Measurements from ENCODE around the gene RAPGEF1. TPM values are rescaled to one million over a fixed set of nuclear protein-coding genes. Genes with fewer than 3 reads are reported as not detected.
A peak's percentile ranks its signal among the peaks of the same experiment; 100 is the strongest.

The RAPGEF1 gene
- total and polyA plus RNA-seq, 7 experiments from 2014 or later = 1.2 to 181 (median 84.8) TPM

DNA sequence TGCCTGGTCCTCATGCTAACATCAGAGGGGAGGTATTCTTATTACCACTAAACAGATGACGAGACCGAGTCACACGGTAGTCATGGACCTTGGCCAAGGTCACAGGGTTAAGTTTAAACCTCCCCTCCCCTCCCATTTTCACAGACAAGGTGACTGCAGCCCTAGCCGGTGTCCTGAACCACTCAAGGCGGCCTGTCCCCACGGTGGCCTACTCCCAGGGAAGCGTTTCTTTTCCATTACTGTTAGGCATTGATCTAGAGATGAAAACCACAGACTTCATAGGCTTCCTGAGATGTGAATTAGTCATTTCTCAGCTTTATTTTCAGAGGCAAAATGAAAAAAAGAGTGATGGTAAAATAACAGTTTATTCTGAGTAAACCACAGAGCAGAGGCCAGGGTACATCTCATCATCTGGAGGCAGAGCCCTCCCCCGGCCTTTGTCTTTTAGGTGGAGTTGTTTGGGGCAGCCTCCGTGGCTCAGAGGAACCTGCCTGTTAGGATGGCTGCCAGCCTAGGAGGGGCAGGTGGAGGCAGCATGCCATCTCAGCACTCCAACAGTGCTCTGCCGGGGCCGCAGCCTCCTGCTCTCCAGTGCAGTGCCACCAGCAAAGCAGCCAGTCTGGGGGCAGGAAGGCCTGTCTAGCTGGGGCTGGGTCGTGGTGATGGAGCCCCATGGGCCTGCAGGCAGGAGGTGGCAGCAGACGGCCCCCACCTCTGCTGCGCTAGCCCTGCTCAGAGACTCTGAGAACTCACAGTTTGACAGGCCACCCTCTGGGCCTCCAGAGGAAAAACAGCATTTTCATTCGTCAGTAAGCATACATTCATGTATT, 71.2 kb downstream of the RAPGEF1 start:
- Mint-ChIP-seq H3K27ac (peak overlapping the region; percentile 86 to 98 (median 94)), H3K4me1 (peaks cover 51 to 93% (median 83%) of the 10 kb centered on the region in 7 donors), H3K36me3 (peaks cover 0 to 22% (median 0%) of the 10 kb centered on the region in 5 donors), H3K27me3 (no peaks in the 10 kb centered on the region), H3K4me3 (peak overlapping the region; percentile 66 to 87 (median 78)), H3K9me3 (no peaks in the 10 kb centered on the region)
- intact Hi-C loops (cut with micrococcal nuclease) = loop anchor here (1.0 to 10.0 kb wide), 11 partner anchors 10 to 274 kb away; partner anchors contain the start of gene PRRC2B (in 1 of the 2)
- H3K27ac ChIP-seq (ENCODE audit: low read depth, low read length) = peak overlapping the region; percentile 68
- ChIA-PET CTCF (interaction anchor here (0.5 to 1.5 kb wide), 3 partner anchors 8 to 65 kb away, joined by 3 read pairs; no protein-coding TSS in a partner anchor), POLR2A (interaction anchor here (0.6 to 1.9 kb wide), 5 partner anchors 9 to 77 kb away, joined by 3 to 6 read pairs (median 3); no protein-coding TSS in a partner anchor)
- peaks cover 59 to 77% of the 10 kb centered on the region in 2 donors for H3K4me1 ChIP-seq (ENCODE audit: control insufficient read depth in 2 of 2, insufficient read depth in 2 of 2, low read length in 2 of 2)
- DNase-seq (peak; percentile 24 to 72 (median 49)), ATAC-seq (peak; percentile 81)
- H3K27me3 ChIP-seq (ENCODE audit: control insufficient read depth in 2 of 2, insufficient read depth in 2 of 2, low read length in 2 of 2) = no peaks in the 10 kb centered on the region
- H3K36me3 ChIP-seq (ENCODE audit: control insufficient read depth in 2 of 3, insufficient read depth in 3 of 3, low read length in 3 of 3) = no peaks in the 10 kb centered on the region
- no peaks in the 10 kb centered on the region for H3K9me3 ChIP-seq (ENCODE audit: control insufficient read depth in 2 of 3, low read length in 3 of 3)
- H3K4me3 ChIP-seq (ENCODE audit: low read length) = peak overlapping the region; percentile 1

DNA sequence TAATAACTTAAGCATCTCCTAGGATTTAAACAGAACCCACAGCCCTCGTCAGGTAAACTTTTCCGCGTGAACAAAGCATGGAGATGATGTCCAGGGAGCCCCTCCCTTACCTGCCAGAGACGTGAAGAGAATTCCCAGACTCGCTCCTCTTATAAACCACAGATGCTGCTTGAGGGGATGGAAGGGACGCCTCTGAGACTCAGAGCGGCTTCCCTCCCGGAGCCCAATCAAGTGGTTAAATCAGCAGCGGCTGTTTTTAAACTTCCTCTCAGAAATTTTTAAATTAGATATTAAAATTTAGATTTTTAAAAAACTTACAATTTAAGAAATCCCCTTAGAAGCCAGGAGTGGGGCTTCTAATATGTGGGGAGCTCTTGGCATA, 71.8 kb downstream of the RAPGEF1 start:
- peaks cover 53 to 98% (median 86%) of the 10 kb centered on the region in 7 donors for H3K4me1 Mint-ChIP-seq
- Histone ChIP-seq H3K4me3 (ENCODE audit: low read length) (peak overlapping the region; percentile 40), H3K27ac (ENCODE audit: low read depth, low read length) (peak overlapping the region; percentile 68), H3K27me3 (ENCODE audit: control insufficient read depth in 2 of 2, insufficient read depth in 2 of 2, low read length in 2 of 2) (no peaks in the 10 kb centered on the region), H3K9me3 (ENCODE audit: control insufficient read depth in 2 of 3, low read length in 3 of 3) (no peaks in the 10 kb centered on the region), H3K4me1 (ENCODE audit: control insufficient read depth in 2 of 2, insufficient read depth in 2 of 2, low read length in 2 of 2) (peaks cover 59 to 77% of the 10 kb centered on the region in 2 donors), H3K36me3 (ENCODE audit: control insufficient read depth in 2 of 3, insufficient read depth in 3 of 3, low read length in 3 of 3) (no peaks in the 10 kb centered on the region)
- H3K9me3 Mint-ChIP-seq = no peaks in the 10 kb centered on the region
- ChIA-PET POLR2A (interaction anchor here (0.9 to 1.9 kb wide), 5 partner anchors 9 to 77 kb away, joined by 3 to 6 read pairs (median 3); partner anchors contain the start of gene RAPGEF1), CTCF (interaction anchor here (1.0 to 1.5 kb wide), 2 partner anchors 8 to 18 kb away, joined by 3 read pairs; no protein-coding TSS in a partner anchor)
- no peak for DNase-seq
- peak overlapping the region; percentile 86 to 98 (median 94) for H3K27ac Mint-ChIP-seq
- H3K4me3 Mint-ChIP-seq = peak overlapping the region; percentile 10 to 82 (median 76)
- ATAC-seq = peak; percentile 1
- intact Hi-C loops (cut with micrococcal nuclease) = loop anchor here (1.0 to 10.0 kb wide), 11 partner anchors 10 to 273 kb away; partner anchors contain the start of gene PRRC2B (in 1 of the 2)
- H3K36me3 Mint-ChIP-seq = peaks cover 0 to 24% (median 0%) of the 10 kb centered on the region in 5 donors
- no peaks in the 10 kb centered on the region for H3K27me3 Mint-ChIP-seq

DNA sequence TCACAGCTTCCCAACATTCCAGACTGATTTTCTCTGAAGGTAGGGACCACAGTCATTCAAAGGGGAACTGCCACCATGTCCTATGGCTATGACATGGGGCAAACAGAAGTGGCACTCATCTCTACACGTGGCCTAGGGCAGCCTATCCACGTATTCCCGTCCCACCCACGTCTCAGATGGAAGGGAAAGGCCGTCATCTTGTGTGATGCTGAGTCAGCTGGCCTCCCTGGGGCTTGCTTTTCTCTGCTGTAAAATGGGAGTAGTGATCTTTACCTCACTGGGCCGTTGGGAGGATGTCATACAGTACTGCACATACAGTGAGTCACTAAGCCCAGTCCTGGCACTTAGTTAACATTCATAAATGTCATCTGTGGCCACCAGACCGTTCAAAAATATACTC, 72.3 kb downstream of the RAPGEF1 start:
- H3K27me3 ChIP-seq (ENCODE audit: control insufficient read depth in 2 of 2, insufficient read depth in 2 of 2, low read length in 2 of 2) = no peaks in the 10 kb centered on the region
- ATAC-seq (peak; percentile 31), DNase-seq (peak in 2 of 9 donors; percentile 16 to 71)
- Mint-ChIP-seq H3K4me1 (peaks cover 55 to 98% (median 86%) of the 10 kb centered on the region in 7 donors), H3K27me3 (no peaks in the 10 kb centered on the region), H3K36me3 (peaks cover 0 to 25% (median 0%) of the 10 kb centered on the region in 5 donors), H3K4me3 (peak overlapping the region; percentile 10 to 81 (median 74)), H3K9me3 (no peaks in the 10 kb centered on the region), H3K27ac (peak overlapping the region; percentile 63 to 98 (median 89))
- ChIA-PET CTCF (interaction anchor here (1.0 to 2.0 kb wide), 3 partner anchors 9 to 32 kb away, joined by 3 to 4 read pairs (median 3); no protein-coding TSS in a partner anchor), POLR2A (interaction anchor here (1.0 to 1.9 kb wide), 5 partner anchors 10 to 76 kb away, joined by 3 to 6 read pairs (median 3); partner anchors contain the start of gene RAPGEF1)
- H3K27ac ChIP-seq (ENCODE audit: low read depth, low read length) = peak overlapping the region; percentile 68
- no peaks in the 10 kb centered on the region for H3K9me3 ChIP-seq (ENCODE audit: control insufficient read depth in 2 of 3, low read length in 3 of 3)
- H3K4me3 ChIP-seq (ENCODE audit: low read length) = peak overlapping the region; percentile 40
- H3K36me3 ChIP-seq (ENCODE audit: control insufficient read depth in 2 of 3, insufficient read depth in 3 of 3, low read length in 3 of 3) = no peaks in the 10 kb centered on the region
- intact Hi-C loops (cut with micrococcal nuclease) = loop anchor here (5.0 to 10.0 kb wide), 3 partner anchors 35 to 273 kb away; partner anchors contain the start of gene PRRC2B (in 1 of the 2)
- H3K4me1 ChIP-seq (ENCODE audit: control insufficient read depth in 2 of 2, insufficient read depth in 2 of 2, low read length in 2 of 2) = peaks cover 59 to 77% of the 10 kb centered on the region in 2 donors

DNA sequence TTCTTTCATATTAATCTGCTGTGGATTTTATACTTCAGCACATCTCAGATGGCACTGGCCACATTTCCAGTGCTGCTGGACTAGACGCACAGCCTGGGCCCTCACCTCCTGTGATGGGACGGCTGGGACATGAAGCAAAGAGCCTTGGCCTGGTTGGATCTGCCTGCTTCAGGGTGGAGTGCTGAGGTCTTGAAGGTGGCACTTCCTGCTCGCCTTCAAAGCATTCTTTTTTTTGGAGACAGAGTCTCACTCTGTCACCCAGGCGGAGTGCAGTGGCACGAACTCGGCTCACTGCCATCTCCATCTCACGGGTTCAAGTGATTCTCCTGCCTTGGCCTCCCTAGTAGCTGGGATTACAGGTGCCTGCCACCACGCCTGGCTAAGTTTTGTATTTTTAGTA, 73.1 kb downstream of the RAPGEF1 start:
- POLR2A ChIA-PET = interaction anchor here (0.9 to 1.6 kb wide), 4 partner anchors 11 to 76 kb away, joined by 3 to 6 read pairs (median 4); no protein-coding TSS in a partner anchor
- Mint-ChIP-seq H3K4me3 (peak overlapping the region; percentile 10 to 78 (median 70)), H3K9me3 (no peaks in the 10 kb centered on the region), H3K27me3 (no peaks in the 10 kb centered on the region), H3K27ac (peak overlapping the region; percentile 38 to 98 (median 85)), H3K36me3 (peaks cover 0 to 28% (median 0%) of the 10 kb centered on the region in 5 donors), H3K4me1 (peaks cover 52 to 97% (median 84%) of the 10 kb centered on the region in 7 donors)
- CTCF ChIA-PET = interaction anchor here (0.9 to 2.0 kb wide), 4 partner anchors 10 to 76 kb away, joined by 3 to 4 read pairs (median 3); no protein-coding TSS in a partner anchor
- ATAC-seq = no peak
- H3K36me3 ChIP-seq (ENCODE audit: control insufficient read depth in 2 of 3, insufficient read depth in 3 of 3, low read length in 3 of 3) = no peaks in the 10 kb centered on the region
- intact Hi-C loops (cut with micrococcal nuclease) = loop anchor here (5.0 to 10.0 kb wide), 3 partner anchors 36 to 272 kb away; partner anchors contain the start of gene PRRC2B (in 1 of the 2)
- H3K9me3 ChIP-seq (ENCODE audit: control insufficient read depth in 2 of 3, low read length in 3 of 3) = no peaks in the 10 kb centered on the region
- no peak overlapping the region for H3K27ac ChIP-seq (ENCODE audit: low read depth, low read length)
- peak in 6 of 9 donors; percentile 29 to 48 (median 36) for DNase-seq
- H3K27me3 ChIP-seq (ENCODE audit: control insufficient read depth in 2 of 2, insufficient read depth in 2 of 2, low read length in 2 of 2) = no peaks in the 10 kb centered on the region
- H3K4me1 ChIP-seq (ENCODE audit: control insufficient read depth in 2 of 2, insufficient read depth in 2 of 2, low read length in 2 of 2) = peaks cover 60 to 75% of the 10 kb centered on the region in 2 donors
- peak overlapping the region; percentile 40 for H3K4me3 ChIP-seq (ENCODE audit: low read length)

DNA sequence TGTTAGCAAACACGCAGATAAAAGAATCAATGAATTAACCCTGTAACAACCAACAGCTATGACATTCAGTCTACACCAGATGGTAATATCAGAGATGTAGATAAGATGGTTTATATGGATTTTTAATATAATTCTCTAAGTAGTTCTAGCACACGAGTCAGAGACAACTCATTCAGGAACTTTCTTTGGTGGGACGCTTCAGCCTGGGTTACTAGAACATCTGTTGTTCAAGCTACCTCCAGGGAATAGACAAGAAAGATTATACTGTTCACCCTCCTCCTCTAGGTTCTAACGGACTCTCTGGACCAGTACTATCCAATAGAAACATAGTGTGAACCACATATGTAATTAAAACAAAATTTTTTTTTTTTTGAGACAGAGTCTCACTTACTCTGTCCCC, 73.8 kb downstream of the RAPGEF1 start:
- H3K4me3 Mint-ChIP-seq = peak overlapping the region in 1 of 10 donors; percentile 8
- no peaks in the 10 kb centered on the region for H3K36me3 ChIP-seq (ENCODE audit: control insufficient read depth in 2 of 3, insufficient read depth in 3 of 3, low read length in 3 of 3)
- H3K27me3 ChIP-seq (ENCODE audit: control insufficient read depth in 2 of 2, insufficient read depth in 2 of 2, low read length in 2 of 2) = no peaks in the 10 kb centered on the region
- H3K9me3 ChIP-seq (ENCODE audit: control insufficient read depth in 2 of 3, low read length in 3 of 3) = no peaks in the 10 kb centered on the region
- peaks cover 53 to 67% of the 10 kb centered on the region in 2 donors for H3K4me1 ChIP-seq (ENCODE audit: control insufficient read depth in 2 of 2, insufficient read depth in 2 of 2, low read length in 2 of 2)
- CTCF ChIA-PET = interaction anchor here (0.9 to 2.6 kb wide), 6 partner anchors 10 to 75 kb away, joined by 3 to 6 read pairs (median 3); no protein-coding TSS in a partner anchor
- peaks cover 54 to 95% (median 82%) of the 10 kb centered on the region in 7 donors for H3K4me1 Mint-ChIP-seq
- DNase-seq = no peak
- ATAC-seq = no peak
- no peaks in the 10 kb centered on the region for H3K9me3 Mint-ChIP-seq
- H3K4me3 ChIP-seq (ENCODE audit: low read length) = no peak overlapping the region
- no peaks in the 10 kb centered on the region for H3K27me3 Mint-ChIP-seq
- H3K27ac ChIP-seq (ENCODE audit: low read depth, low read length) = no peak overlapping the region
- peak overlapping the region in 5 of 9 donors; percentile 29 to 92 (median 51) for H3K27ac Mint-ChIP-seq
- POLR2A ChIA-PET = interaction anchor here (0.9 to 1.4 kb wide), 3 partner anchors 12 to 77 kb away, joined by 3 to 4 read pairs (median 4); no protein-coding TSS in a partner anchor
- peaks cover 0 to 23% (median 0%) of the 10 kb centered on the region in 5 donors for H3K36me3 Mint-ChIP-seq
- intact Hi-C loops (cut with micrococcal nuclease) = loop anchor here (5.0 to 10.0 kb wide), 3 partner anchors 36 to 271 kb away; partner anchors contain the start of gene PRRC2B (in 1 of the 2)

DNA sequence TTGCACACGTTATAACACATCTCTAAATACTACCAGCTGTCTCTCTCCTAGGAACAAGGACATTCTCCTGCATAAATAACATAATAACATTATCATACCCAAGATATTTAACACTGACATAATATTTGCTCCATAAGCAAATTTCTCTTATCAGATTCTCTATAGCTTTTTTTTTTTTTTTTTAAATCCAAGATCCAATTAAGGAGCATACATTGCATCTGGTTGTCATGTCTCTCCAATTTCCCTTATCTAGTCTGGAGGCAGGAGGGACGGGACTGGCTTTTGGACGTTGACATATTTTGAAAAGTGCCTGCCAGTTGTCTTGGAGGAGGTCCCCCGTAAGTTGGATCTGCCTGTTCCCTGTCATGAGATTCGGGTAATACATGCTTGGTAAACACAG, 76.6 kb downstream of the RAPGEF1 start:
- ATAC-seq (no peak), DNase-seq (no peak)
- no peaks in the 10 kb centered on the region for H3K36me3 ChIP-seq (ENCODE audit: control insufficient read depth in 2 of 3, insufficient read depth in 3 of 3, low read length in 3 of 3)
- ChIA-PET CTCF (no interaction called here), POLR2A (interaction anchor here (1.3 to 1.4 kb wide), 2 partner anchors 47 to 80 kb away, joined by 3 to 4 read pairs; no protein-coding TSS in a partner anchor)
- peak overlapping the region in 4 of 10 donors; percentile 3 to 49 (median 6) for H3K4me3 Mint-ChIP-seq
- H3K27me3 ChIP-seq (ENCODE audit: control insufficient read depth in 2 of 2, insufficient read depth in 2 of 2, low read length in 2 of 2) = no peaks in the 10 kb centered on the region
- intact Hi-C loops (cut with micrococcal nuclease) = loop anchor here in 1 of 2 donors (2.0 to 10.0 kb wide), 2 partner anchors 14 to 268 kb away; partner anchors contain the start of gene PRRC2B
- H3K27ac Mint-ChIP-seq = peak overlapping the region in 6 of 9 donors; percentile 1 to 79 (median 47)
- no peaks in the 10 kb centered on the region for H3K27me3 Mint-ChIP-seq
- peaks cover 25 to 40% of the 10 kb centered on the region in 2 donors for H3K4me1 ChIP-seq (ENCODE audit: control insufficient read depth in 2 of 2, insufficient read depth in 2 of 2, low read length in 2 of 2)
- no peaks in the 10 kb centered on the region for H3K9me3 ChIP-seq (ENCODE audit: control insufficient read depth in 2 of 3, low read length in 3 of 3)
- peaks cover 43 to 91% (median 75%) of the 10 kb centered on the region in 7 donors for H3K4me1 Mint-ChIP-seq
- H3K4me3 ChIP-seq (ENCODE audit: low read length) = no peak overlapping the region
- no peaks in the 10 kb centered on the region for H3K9me3 Mint-ChIP-seq
- peaks cover 0 to 22% (median 0%) of the 10 kb centered on the region in 5 donors for H3K36me3 Mint-ChIP-seq
- H3K27ac ChIP-seq (ENCODE audit: low read depth, low read length) = no peak overlapping the region

Measured in naive thymus-derived CD4-positive, alpha-beta T cell (primary cell).